Stimulated activated CD8-positive, alpha-beta memory T cell treated with anti-CD3 and anti-CD28 coated beads, Interleukin-12 subunit alpha, Interleukin-12 subunit beta, amount 100 ng/mL, for 24 hours (primary cell): Measurements from ENCODE around the gene TMA7.
A peak's percentile ranks its signal among the peaks of the same experiment; 100 is the strongest.
"Not testable (repeated sequence)": the region's sequence is repeated elsewhere in the genome, so short reads cannot be mapped to it uniquely, and the experiment has no call there.

Experiments
- DNase-seq: peaks from one replicate; pipeline ENCODE4 v3.0.0-alpha.2; 2020; ENCODE audit errors: extremely low read depth

Gene TMA7

GRCh38 chr3:48439820-48440589, at the start of gene TMA7, which contains the start of gene CCDC51:
TMA7 (plus strand) TSS chr3:48440257; CDS start chr3:48440297, 40 bp downstream.
CCDC51 (minus strand) TSS chr3:48440119; CDS start chr3:48435128, 4,991 bp downstream.
- DNase-seq = peak; percentile 93

DNA sequence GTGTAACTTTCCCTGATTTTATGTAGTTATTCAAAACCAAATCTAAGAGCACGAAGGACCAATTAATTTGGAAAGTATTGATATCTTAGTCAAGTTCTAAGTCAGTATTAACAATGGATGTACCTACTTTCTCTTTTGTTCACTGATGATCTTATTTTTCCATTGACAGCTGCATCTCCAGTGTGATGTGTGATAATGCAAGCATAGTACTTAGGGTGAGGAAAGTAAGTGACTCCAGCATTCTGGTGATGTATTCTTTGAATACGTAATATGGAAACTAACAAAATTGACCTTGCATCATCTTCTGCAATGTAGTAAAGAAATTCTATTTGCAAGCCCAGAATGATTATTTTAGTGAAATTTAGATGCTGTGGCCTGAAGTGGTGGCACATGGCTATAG, 45.7 kb upstream of the TMA7 start:
- DNase-seq = no peak

- no peak for DNase-seq
These were observed 44.3 kb upstream of the TMA7 start for GRCh38 chr3:48395714-48396113.

GRCh38 chr3:48397767-48398681, 42.0 kb upstream of the TMA7 start:
- DNase-seq = no peak

- no peak for DNase-seq
These were observed 41.2 kb upstream of the TMA7 start for GRCh38 chr3:48398701-48399386.

DNA sequence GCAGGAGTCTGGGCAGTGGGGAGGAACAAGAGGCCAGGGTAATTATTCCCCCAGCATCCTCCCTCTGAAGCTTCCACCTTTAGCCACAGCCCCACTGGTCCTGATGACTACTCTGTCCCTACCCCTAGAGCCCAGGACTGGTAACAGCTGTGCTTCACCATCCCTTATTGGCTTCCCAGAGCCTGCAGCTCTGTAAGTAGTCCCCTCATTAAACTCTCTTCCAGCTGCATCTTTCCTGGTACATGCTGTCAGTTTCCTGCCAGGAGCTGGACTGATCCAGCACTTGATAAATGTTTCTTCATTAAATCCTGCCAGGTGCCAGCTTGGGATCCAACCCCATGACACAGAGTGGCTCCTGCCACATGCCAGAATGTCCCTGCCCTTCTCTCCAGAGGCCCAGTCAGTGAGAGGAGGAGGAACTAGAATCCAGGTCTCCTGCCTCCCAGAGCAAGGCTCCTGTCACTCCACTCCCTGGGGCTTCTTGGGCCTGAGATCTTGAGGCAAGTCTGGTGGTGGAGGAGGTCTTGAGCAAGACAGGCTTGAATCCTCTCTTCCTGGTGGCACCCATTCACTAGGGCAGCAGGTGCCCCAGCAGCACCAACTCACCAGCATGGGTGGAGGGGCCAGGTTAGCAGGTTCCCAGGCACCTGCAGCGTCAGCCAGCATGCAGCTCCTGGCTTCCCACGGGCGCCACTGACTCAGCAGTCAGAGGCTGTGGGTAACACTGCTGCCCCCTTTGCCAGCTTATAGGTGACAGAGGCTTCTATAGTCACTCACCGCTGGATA, 40.5 kb upstream of the TMA7 start:
- no peak for DNase-seq

DNA sequence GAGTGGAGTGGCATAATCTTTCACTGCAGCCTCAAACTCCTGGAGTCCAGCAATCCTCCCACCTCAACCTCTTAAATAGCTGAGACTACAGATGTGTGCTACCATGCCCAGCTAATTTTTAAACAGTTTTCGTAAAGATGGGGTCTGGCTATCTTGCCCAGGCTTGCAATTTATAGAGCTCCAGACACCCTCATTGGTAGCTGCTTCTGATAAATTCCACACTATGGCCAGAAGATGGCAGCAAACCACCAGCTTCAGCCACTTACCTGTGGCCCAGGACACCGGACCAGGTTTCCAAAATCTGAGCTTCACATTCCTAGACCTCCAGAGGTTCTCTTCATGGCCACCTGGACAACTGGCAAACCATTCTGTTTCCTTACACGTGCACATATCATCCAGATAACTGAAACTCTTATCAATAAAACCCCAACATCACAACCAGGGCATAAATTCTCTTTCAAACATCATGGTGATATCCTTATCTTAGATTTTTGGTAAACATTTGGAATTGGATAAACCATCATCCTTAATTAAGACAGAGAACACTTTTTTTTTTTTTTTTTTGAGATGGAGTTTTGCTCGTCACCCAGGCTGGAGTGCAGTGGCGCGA, 39.1 kb upstream of the TMA7 start:
- DNase-seq = peak; percentile 19

DNA sequence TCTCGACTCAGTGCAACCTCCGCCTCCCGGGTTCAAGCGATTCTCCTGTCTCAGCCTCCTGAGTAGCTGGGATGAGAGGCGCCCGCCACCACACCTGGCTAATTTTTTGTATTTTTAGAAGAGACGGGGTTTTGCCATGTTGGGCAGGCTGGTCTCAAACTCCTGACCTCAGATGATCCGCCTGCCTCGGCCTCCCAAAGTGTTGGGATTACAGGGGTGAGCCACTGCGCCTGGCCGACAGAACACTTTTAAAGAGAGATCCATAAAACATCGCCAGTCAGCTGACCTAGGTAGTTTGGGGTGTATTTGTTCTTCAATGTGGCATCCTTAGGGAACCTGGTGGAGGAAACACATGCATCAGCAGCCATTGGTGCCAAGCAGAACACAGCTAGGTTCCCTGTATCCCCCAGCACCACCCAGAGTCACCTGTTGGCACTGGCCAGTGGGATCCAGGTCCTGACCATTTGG, 38.6 kb upstream of the TMA7 start:
- DNase-seq = not testable (repeated sequence)

GRCh38 chr3:48402281-48402732, 37.8 kb upstream of the TMA7 start:
- no peak for DNase-seq

DNA sequence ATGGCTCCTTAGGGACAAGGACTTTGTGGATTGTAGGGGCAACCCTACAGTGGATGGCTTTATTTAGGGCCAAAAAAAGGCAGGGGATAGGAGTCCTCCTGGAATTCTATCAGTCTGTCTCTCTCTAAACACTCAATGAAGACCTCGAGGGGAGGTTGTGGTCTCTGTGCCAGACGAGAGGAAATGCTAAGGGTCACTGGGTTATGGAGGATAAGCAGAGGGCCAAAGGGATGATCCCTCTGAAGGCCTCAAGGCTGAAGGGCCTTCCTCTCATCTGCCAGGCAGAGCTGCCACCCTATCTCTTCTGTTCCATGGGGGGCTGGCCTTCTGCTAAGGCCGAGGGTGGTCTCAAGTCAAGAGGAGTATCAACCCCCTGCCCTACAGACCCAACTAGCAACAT, 37.1 kb upstream of the TMA7 start:
- DNase-seq = no peak

DNA sequence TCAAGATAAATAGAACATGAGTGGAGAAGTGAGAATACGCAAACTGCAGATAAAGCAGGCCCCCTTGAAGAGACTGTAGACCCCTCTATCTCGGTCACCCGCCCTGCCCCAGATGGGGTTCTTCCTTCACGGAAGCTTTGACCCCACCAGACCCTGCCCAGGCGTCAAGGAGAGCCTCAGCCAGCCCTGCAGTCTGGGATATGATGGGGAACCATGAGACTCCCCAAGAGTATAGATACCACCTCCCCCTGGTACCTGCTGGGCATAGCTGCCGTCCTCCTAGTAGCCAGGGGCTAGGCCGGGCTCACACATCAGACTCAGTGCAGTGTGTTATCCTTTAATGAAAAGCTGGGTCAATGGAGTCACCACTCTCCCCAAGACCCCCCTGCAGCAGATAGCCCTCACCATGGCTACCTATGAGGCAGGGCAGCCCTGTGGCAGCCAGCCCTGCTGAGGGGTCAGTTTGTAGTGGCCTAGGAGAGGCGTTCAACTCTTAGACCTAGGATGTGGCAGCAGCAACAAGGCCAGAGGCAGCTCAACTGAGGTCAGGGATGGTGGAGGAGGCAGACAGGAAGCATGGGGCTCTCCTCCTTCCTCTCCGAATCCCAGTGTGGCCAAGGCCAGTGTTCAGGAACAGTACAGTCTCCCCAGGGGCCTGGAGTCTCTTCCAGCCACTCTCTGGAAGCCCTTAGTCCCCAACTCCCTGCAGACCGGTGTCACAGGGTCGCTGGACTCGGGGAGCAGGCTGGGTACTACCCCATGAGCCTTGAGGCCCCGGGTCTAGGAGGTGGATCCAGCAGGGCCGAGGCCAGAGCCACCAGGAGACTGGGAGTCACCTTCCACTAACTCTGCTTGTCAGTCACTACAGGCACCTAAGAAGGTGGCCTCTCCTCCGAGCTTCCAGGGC, 36.3 kb upstream of the TMA7 start:
- no peak for DNase-seq

DNA sequence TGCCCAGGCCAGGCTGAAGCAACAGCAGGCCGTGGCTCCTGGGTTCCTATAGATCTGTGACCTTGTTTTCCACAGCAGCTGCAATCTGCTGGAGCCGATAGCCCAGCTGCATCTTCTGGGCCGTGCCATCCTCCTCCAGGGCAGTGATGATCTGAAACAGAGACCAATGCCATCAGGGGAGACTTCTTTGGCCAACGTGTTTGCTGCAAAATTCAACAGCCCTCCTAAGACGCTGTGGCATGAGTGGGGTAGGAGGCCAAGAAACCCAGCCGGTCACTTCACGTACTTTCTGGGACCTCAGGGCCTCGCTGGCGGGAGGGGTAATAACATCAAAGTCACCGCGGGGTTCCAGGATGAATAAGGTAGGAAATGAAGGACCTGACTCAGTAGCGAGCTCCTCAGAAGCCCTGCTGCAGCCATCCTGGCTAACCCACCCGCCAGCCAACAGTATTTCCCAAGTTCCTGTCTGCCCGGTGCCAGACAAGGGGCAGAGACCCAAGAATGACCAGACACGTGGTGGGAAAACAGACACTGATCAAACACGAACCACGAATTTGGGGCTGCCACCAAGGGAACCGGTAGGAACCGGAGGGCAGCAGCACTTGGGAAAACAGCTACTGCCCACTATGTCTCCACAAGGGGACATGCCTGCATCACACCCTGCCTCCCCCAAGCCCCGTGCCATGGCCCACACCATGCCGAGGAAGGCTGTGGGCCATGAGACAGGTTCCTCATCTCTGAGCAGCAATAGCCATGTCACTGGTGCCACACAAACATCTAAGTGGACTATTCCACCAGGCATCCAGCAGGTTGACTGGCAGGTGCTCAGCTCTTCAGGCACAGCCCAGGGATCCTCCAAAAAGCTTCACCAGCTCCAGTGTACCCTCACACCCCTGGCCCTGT, 35.4 kb upstream of the TMA7 start:
- no peak for DNase-seq

DNA sequence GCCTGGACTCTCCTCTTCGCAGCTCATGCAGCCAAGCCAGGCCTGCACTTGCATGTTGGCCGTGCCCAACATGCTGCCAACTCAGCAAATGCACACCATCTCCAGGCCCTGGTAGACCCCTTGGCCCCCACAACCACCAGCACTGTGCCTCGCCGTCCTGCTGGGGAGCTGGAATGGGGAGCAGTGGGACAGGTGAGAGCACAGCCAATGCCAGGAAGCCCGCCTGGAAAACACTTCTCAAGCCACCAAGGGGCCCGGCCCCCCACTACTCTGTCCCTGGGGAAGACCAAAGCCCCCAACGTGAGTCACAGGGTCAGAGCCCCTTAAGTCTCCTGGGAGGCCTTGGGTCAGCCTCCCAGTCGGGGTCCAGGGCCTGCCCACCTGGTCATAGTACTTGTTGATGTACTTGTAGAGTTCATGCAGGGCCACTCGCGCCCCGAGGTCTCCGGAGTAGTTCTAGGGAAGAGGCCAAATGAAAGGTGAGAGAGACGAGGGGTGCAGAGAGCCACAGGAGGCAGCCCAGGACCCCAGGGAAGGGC, 34.6 kb upstream of the TMA7 start:
- DNase-seq = no peak

- no peak for DNase-seq
These were observed 34.1 kb upstream of the TMA7 start for GRCh38 chr3:48405971-48406370.

GRCh38 chr3:48406443-48407431, 33.3 kb upstream of the TMA7 start:
- DNase-seq = no peak

DNA sequence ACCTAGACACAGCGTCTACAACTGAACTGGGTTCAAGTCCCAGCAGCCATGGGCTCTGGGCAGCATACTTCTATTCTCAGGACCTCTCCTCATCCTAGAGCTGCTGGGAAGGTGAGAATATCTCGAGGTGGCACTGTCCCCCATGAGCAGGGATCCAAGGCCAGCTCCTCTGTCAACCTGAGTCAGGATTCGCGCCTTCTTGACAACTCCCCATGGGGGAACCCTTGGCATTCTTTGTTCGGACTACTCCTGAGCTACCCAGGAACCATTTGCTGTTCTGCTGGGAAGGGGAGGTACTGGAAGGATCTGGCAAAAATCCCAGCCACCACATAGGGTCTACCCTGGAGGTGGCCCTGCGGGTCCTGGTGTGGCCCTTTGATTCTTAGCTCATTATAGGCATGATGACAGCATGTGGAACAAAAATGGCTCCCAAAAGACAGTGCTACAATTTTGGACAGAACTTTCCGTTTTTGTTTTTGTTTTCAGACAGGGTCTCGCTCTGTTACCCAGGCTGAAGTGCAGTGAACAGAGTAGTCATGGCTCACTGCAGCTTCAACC, 32.4 kb upstream of the TMA7 start:
- DNase-seq = no peak

GRCh38 chr3:48408823-48409281, 31.2 kb upstream of the TMA7 start:
- no peak for DNase-seq
